Measurements from ENCODE around the gene UBE2H. TPM values are rescaled to one million over a fixed set of nuclear protein-coding genes. Genes with fewer than 3 reads are reported as not detected.

The UBE2H gene
- total RNA-seq, 2 experiments from 2014 or later: 52.1 to 52.5 TPM

DNA sequence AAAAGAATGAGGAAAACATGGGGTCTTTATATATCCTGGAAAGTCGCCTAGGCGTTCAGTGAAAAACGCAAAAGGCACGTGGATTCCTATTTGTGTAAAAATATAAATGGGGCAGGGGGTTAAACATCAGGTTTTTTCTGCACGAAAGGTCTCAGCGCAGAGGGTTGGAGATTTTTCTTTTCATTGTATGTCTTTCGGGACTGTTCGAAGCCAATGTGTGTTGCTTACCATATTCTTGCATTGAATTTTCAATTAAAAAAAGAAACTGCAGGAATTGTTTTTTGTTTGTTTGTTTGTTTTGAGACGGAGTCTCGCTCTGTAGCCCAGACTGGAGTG, 169.2 kb downstream of the UBE2H start:
- Histone ChIP-seq H3K36me3 (ENCODE audit: insufficient read depth, low read length) (no peaks in the 10 kb centered on the region), H3K27me3 (ENCODE audit: control insufficient read depth in 1 of 2, insufficient read depth in 2 of 2, low read length in 2 of 2) (peaks cover 75 to 87% of the 10 kb centered on the region in 2 experiments)

DNA sequence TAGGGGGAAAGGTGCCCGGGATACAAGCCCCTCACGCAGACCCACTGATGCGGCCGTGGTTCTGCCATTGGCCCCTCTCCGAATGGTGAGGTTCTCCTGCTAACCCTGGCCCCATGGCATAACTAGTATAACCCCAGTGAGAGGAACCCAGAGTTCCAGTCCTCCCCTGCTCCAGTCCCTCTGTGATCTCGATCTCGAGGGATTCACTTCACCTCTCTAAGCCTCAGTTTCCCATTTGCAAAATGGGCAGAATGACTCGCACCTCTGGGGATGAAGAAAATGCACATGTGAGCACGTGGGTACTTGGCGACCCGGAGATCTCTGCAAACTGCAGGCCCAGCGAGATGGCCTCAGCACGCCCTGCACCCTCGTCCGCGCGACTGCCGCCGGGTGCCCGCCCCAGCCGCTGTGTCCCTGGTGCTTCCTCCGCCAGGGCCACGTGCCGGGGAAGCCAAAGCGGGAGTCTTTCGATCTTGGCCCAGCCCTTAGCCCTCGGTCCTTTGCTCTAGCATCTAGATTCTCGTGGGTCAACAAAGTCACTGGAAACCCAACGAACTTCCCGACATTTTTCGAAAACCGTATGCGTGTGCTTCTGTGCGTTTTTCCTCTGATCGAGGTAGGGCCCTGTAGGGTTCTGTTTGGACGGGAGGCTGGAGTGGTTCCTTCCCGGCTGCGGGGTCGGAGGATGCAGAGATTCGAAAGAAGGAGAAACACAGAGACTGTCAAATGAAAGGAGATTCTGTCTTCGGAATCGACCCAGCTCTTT, 169.8 kb downstream of the UBE2H start:
- Mint-ChIP-seq H3K4me3 (peak overlapping the region; percentile 88), H3K36me3 (ENCODE audit: low read depth) (no peaks in the 10 kb centered on the region), H3K27me3 (peaks cover 73% of the 10 kb centered on the region), H3K9me3 (no peaks in the 10 kb centered on the region), H3K27ac (no peak overlapping the region), H3K4me1 (ENCODE audit: low read depth) (peaks cover 57% of the 10 kb centered on the region)
- DNase-seq (peak in 2 of 14 experiments; percentile 8 to 28), ATAC-seq (ENCODE audit: poor library complexity) (no peak)
- Histone ChIP-seq H3K36me3 (ENCODE audit: insufficient read depth, low read length) (no peaks in the 10 kb centered on the region), H3K4me3 (ENCODE audit: low read length) (no peak overlapping the region), H3K27ac (ENCODE audit: low read depth in 1 of 2, low read length in 2 of 2) (no peak overlapping the region), H3K27me3 (ENCODE audit: control insufficient read depth in 1 of 2, insufficient read depth in 2 of 2, low read length in 2 of 2) (peaks cover 80 to 89% of the 10 kb centered on the region in 2 experiments), H3K4me1 (ENCODE audit: insufficient read depth, low read length) (peaks cover 74% of the 10 kb centered on the region), H3K9me3 (ENCODE audit: control insufficient read depth in 1 of 2, insufficient read depth in 1 of 2, low read length in 2 of 2) (peaks cover 0 to 57% of the 10 kb centered on the region in 2 experiments)
- POLR2A ChIA-PET: no interaction called here
- CTCF ChIA-PET: no interaction called here
- intact Hi-C loops (cut with DNase I, micrococcal nuclease): no loop called here
- TF ChIP-seq CTCF (IDR thresholded peaks at IDR 0.05): no peak

More for the DNA sequence above, 169.2 kb downstream of the UBE2H start:
- no peak for TF ChIP-seq CTCF (IDR thresholded peaks at IDR 0.05)
- Mint-ChIP-seq H3K36me3 (ENCODE audit: low read depth) (no peaks in the 10 kb centered on the region), H3K27ac (no peak overlapping the region), H3K4me3 (peak overlapping the region; percentile 68), H3K27me3 (peaks cover 70% of the 10 kb centered on the region), H3K9me3 (no peaks in the 10 kb centered on the region), H3K4me1 (ENCODE audit: low read depth) (peaks cover 52% of the 10 kb centered on the region)
- ChIA-PET POLR2A (no interaction called here), CTCF (no interaction called here)
- H3K4me1 ChIP-seq (ENCODE audit: insufficient read depth, low read length): peaks cover 68% of the 10 kb centered on the region
- H3K9me3 ChIP-seq (ENCODE audit: control insufficient read depth in 1 of 2, insufficient read depth in 1 of 2, low read length in 2 of 2): peaks cover 0 to 51% of the 10 kb centered on the region in 2 experiments
- no peak overlapping the region for H3K4me3 ChIP-seq (ENCODE audit: low read length)
- no peak overlapping the region for H3K27ac ChIP-seq (ENCODE audit: low read depth in 1 of 2, low read length in 2 of 2)
- intact Hi-C loops (cut with DNase I, micrococcal nuclease): no loop called here
- DNase-seq (no peak), ATAC-seq (ENCODE audit: poor library complexity) (no peak)

DNA sequence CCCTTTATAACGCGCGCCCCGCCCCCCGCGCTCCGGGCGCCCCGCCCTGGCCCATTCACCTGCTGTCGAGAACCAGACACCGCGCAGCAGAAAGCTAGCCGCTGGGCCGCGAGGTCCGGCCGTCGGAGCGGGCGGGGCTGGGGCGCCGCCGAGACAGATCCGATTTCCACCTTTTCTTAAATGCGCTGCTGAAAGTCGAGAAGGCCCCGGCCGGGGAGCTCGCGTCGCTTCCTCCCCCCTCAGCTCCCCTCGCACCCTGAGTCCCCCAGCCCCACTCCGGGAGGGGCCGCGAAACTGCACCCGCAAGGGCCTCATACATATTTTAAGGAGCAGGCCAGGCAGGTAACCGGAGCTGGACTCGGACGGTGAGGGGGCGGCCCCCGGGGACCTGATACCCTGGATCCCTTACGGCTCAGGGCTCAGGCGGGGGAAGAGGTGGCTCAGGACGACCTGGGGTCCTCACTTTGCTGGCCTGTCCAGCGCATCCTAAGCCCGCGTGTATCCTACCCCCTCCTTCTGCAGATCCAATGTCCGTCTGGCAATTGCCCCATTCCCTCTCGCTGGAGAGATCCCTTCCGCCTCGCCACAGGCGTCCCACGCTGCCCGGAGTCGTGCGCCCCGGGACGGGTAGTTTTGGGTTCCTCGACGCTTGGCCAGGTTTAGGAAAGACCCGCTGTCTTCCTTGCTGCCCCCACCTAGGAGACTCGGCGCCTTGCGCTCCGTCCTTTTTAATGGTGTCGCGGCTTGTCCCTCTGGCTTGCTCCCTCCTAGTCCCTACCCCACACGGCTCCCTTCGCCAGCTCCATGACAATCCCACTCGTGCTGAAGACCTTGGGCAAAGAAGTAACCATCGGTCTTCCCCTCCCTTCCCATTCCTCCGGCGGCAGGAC, 170.6 kb downstream of the UBE2H start:
- H3K27ac ChIP-seq (ENCODE audit: low read depth in 1 of 2, low read length in 2 of 2): no peak overlapping the region
- ChIA-PET CTCF (no interaction called here), POLR2A (interaction anchor here (0.5 to 0.6 kb wide), 2 partner anchors 269 to 404 kb away, joined by 3 to 4 read pairs; partner anchors contain the start of gene ZC3HC1)
- Mint-ChIP-seq H3K9me3 (no peaks in the 10 kb centered on the region), H3K36me3 (ENCODE audit: low read depth) (no peaks in the 10 kb centered on the region), H3K27me3 (peaks cover 74% of the 10 kb centered on the region), H3K27ac (no peak overlapping the region), H3K4me1 (ENCODE audit: low read depth) (peaks cover 63% of the 10 kb centered on the region), H3K4me3 (peak overlapping the region; percentile 88)
- intact Hi-C loops (cut with DNase I, micrococcal nuclease): no loop called here
- H3K4me1 ChIP-seq (ENCODE audit: insufficient read depth, low read length): peaks cover 81% of the 10 kb centered on the region
- no peaks in the 10 kb centered on the region for H3K36me3 ChIP-seq (ENCODE audit: insufficient read depth, low read length)
- DNase-seq (peak in 1 of 14 experiments; percentile 16), ATAC-seq (ENCODE audit: poor library complexity) (no peak)
- H3K9me3 ChIP-seq (ENCODE audit: control insufficient read depth in 1 of 2, insufficient read depth in 1 of 2, low read length in 2 of 2): peaks cover 0 to 62% of the 10 kb centered on the region in 2 experiments
- no peak for TF ChIP-seq CTCF (IDR thresholded peaks at IDR 0.05)
- H3K4me3 ChIP-seq (ENCODE audit: low read length): peak overlapping the region; percentile 13
- H3K27me3 ChIP-seq (ENCODE audit: control insufficient read depth in 1 of 2, insufficient read depth in 2 of 2, low read length in 2 of 2): peaks cover 81 to 92% of the 10 kb centered on the region in 2 experiments

All from CD4-positive, alpha-beta T cell (primary cell).